ENCODE measurements around the gene ZBTB20. TPM values are rescaled to one million over a fixed set of nuclear protein-coding genes. Genes with fewer than 3 reads are reported as not detected.

ZBTB20 gene
- total RNA-seq, 1 experiment from 2014 or later, result 10.7 TPM

DNA sequence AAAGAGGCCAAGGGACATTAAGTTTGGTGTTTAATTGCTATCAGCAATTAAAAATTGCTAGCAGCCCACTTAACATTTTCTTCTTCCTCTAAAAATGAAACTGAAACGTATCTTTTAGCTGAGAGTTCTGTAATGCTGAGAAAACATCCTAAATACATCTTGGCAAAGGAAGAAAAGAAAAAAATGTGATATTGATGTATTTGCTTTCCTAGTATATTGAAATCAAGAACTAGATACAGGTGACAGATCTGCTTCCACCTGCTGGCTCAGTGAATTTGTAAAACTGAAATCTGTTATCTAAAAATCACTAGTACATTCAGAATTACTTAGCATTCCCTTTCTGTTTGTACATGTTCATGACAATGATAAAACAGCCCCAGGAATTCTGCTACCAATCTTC is 283.2 kb downstream of the ZBTB20 start:
- Mint-ChIP-seq H3K4me1 (ENCODE audit: insufficient read depth, unreplicated experiment) (peaks cover 6% of the 10 kb centered on the region), H3K9me3 (ENCODE audit: unreplicated experiment) (no peaks in the 10 kb centered on the region), H3K36me3 (ENCODE audit: insufficient read depth, unreplicated experiment) (no peaks in the 10 kb centered on the region), H3K4me3 (ENCODE audit: unreplicated experiment) (no peak overlapping the region), H3K27me3 (ENCODE audit: insufficient read depth, unreplicated experiment) (no peaks in the 10 kb centered on the region), H3K27ac (ENCODE audit: low read depth, unreplicated experiment) (no peak overlapping the region)
- TF ChIP-seq, protein P1, sequence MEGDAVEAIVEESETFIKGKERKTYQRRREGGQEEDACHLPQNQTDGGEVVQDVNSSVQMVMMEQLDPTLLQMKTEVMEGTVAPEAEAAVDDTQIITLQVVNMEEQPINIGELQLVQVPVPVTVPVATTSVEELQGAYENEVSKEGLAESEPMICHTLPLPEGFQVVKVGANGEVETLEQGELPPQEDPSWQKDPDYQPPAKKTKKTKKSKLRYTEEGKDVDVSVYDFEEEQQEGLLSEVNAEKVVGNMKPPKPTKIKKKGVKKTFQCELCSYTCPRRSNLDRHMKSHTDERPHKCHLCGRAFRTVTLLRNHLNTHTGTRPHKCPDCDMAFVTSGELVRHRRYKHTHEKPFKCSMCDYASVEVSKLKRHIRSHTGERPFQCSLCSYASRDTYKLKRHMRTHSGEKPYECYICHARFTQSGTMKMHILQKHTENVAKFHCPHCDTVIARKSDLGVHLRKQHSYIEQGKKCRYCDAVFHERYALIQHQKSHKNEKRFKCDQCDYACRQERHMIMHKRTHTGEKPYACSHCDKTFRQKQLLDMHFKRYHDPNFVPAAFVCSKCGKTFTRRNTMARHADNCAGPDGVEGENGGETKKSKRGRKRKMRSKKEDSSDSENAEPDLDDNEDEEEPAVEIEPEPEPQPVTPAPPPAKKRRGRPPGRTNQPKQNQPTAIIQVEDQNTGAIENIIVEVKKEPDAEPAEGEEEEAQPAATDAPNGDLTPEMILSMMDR (IDR thresholded peaks at IDR 0.05; ENCODE audit: unreplicated experiment), result no peak
- no peak for DNase-seq (ENCODE audit: unreplicated experiment)
- BruUV-seq (replicated peaks), result no TSS peak
- CTCF ChIA-PET, result no interaction called here
- POLR2A ChIA-PET, result no interaction called here
- intact Hi-C loops (cut with micrococcal nuclease), result no loop called here

DNA sequence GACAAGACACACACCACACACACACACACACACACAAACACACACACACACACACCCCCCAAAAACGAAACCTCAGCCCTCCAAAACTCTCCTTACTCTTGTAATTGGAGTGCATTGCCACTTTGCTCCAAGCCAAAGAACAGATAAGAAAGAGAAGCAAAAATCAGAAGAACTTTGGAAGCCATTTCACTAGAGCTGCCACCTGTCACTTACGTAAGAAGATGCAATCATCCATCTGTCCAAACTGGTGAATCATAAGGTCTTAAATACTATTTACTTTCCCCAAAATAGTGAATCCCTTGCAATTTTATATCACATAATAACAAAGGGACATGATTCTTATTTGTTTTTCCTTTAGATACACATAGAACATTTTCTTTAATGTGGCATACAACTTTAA is 285.4 kb downstream of the ZBTB20 start:
- peaks cover 6% of the 10 kb centered on the region for H3K4me1 Mint-ChIP-seq (ENCODE audit: insufficient read depth, unreplicated experiment)
- H3K4me3 Mint-ChIP-seq (ENCODE audit: unreplicated experiment), result no peak overlapping the region
- H3K9me3 Mint-ChIP-seq (ENCODE audit: unreplicated experiment), result no peaks in the 10 kb centered on the region
- ChIA-PET CTCF (interaction anchor here (0.7 kb wide), 2 partner anchors 13 to 479 kb away, joined by 3 to 5 read pairs; no protein-coding TSS in a partner anchor), POLR2A (no interaction called here)
- intact Hi-C loops (cut with micrococcal nuclease), result no loop called here
- no TSS peak for BruUV-seq (replicated peaks)
- no peak for DNase-seq (ENCODE audit: unreplicated experiment)
- TF ChIP-seq, protein P1 (IDR thresholded peaks at IDR 0.05; ENCODE audit: unreplicated experiment), result no peak
- H3K36me3 Mint-ChIP-seq (ENCODE audit: insufficient read depth, unreplicated experiment), result no peaks in the 10 kb centered on the region
- H3K27ac Mint-ChIP-seq (ENCODE audit: low read depth, unreplicated experiment), result peak overlapping the region; percentile 9
- no peaks in the 10 kb centered on the region for H3K27me3 Mint-ChIP-seq (ENCODE audit: insufficient read depth, unreplicated experiment)

DNA sequence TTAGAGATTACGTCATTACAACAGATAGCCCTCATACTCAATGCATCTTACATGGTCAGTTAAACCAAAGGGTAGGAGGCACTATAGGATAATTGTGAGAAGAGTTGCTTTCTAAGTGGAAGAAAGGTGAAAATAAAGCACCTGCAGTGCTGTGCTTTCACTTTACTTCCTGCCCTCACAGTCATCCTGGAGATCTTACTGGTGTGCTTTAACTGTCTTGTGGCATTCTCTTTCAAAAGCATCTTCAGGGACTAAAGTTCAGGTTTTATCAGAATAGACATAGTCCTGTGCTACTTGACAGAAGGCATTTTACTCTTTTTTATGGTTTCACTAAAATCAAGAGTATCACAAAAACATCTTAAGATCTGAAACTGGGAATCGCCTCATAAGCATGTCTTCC is 286.6 kb downstream of the ZBTB20 start:
- CTCF ChIA-PET, result interaction anchor here (0.5 kb wide), 1 partner anchor 308 kb away, joined by 3 read pairs; no protein-coding TSS in a partner anchor
- Mint-ChIP-seq H3K36me3 (ENCODE audit: insufficient read depth, unreplicated experiment) (no peaks in the 10 kb centered on the region), H3K27me3 (ENCODE audit: insufficient read depth, unreplicated experiment) (no peaks in the 10 kb centered on the region), H3K4me3 (ENCODE audit: unreplicated experiment) (no peak overlapping the region), H3K9me3 (ENCODE audit: unreplicated experiment) (no peaks in the 10 kb centered on the region), H3K27ac (ENCODE audit: low read depth, unreplicated experiment) (no peak overlapping the region), H3K4me1 (ENCODE audit: insufficient read depth, unreplicated experiment) (peaks cover 6% of the 10 kb centered on the region)
- no peak for DNase-seq (ENCODE audit: unreplicated experiment)
- POLR2A ChIA-PET, result no interaction called here
- intact Hi-C loops (cut with micrococcal nuclease), result no loop called here
- TF ChIP-seq, protein P1 (IDR thresholded peaks at IDR 0.05; ENCODE audit: unreplicated experiment), result no peak
- BruUV-seq (replicated peaks), result no TSS peak

DNA sequence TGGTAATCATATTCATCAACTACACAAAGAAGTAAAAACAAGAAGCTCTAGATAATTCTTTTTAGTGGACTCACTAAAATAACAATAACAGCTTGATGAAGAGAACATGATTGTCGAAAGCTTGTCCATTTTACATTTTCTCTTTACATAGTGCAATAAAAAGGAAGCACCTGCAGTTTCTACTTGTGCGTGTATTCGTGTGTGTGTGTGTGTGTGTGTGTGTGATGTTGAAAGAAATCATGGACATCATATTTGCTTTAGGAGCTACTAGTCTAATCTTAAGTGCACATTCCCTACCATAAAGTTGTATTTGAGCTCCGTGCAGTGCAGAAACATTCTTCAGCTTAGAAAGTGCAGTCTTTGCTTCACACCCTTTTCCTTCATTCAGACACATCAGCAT is 288.8 kb downstream of the ZBTB20 start:
- Mint-ChIP-seq H3K4me1 (ENCODE audit: insufficient read depth, unreplicated experiment) (peaks cover 6% of the 10 kb centered on the region), H3K27ac (ENCODE audit: low read depth, unreplicated experiment) (no peak overlapping the region), H3K4me3 (ENCODE audit: unreplicated experiment) (no peak overlapping the region), H3K9me3 (ENCODE audit: unreplicated experiment) (no peaks in the 10 kb centered on the region), H3K27me3 (ENCODE audit: insufficient read depth, unreplicated experiment) (no peaks in the 10 kb centered on the region), H3K36me3 (ENCODE audit: insufficient read depth, unreplicated experiment) (no peaks in the 10 kb centered on the region)
- DNase-seq (ENCODE audit: unreplicated experiment), result no peak
- CTCF ChIA-PET, result interaction anchor here (0.7 to 1.7 kb wide), 2 partner anchors 9 to 1057 kb away, joined by 3 to 7 read pairs; no protein-coding TSS in a partner anchor
- intact Hi-C loops (cut with micrococcal nuclease), result no loop called here
- TF ChIP-seq, protein P1 (IDR thresholded peaks at IDR 0.05; ENCODE audit: unreplicated experiment), result no peak
- BruUV-seq (replicated peaks), result no TSS peak
- POLR2A ChIA-PET, result no interaction called here

All from MCF 10A (cell line).